Esophagus mucosa (tissue), 1 donor: Measurements from ENCODE around the gene CFAP97. TPM values are rescaled to one million over a fixed set of nuclear protein-coding genes. Genes with fewer than 3 reads are reported as not detected.
"Not testable (repeated sequence)": the region's sequence is repeated elsewhere in the genome, so short reads cannot be mapped to it uniquely, and the experiment has no call there.

Source experiments
- ATAC-seq: fragments of 200-7000 bp; cut with Tn5 transposase; one replicate; pipeline ENCODE4 v1.9.1; 2020
- total RNA-seq: library from RNA; stranded (reverse); gene quantifications from one replicate; pipeline ENCODE4 v1.2.4, GENCODE V29; 2023
- donor health status: DM: yes; HTN: yes; CAD: no.

Gene CFAP97
- total RNA-seq, 1 donor from 2014 or later = 23.7 TPM

GRCh38 chr4:185221912-185222311 is 18.1 kb upstream of the CFAP97 start:
- no peak for ATAC-seq

DNA sequence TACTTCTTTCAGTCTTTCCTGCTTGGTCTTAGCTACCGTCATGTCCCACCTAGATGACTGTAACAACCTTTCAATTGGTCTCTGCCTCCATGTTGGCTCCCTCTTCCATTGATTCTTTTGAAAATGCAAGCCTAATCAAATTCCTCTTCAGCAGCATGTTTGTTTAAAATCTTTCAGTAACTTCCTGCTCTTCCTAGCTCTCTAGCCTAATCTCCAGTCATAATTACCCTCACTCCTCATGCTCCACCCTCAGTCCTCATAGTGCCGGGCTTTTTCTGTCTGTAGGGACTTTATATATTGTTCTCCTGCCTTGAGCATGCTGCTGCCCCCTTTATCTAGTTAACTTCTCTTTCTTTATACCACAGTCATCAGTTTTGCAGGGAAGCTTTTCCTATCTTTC is 17.7 kb upstream of the CFAP97 start:
- ATAC-seq = no peak

- no peak for ATAC-seq
Measured at GRCh38 chr4:185219551-185220344, 15.9 kb upstream of the CFAP97 start.

DNA sequence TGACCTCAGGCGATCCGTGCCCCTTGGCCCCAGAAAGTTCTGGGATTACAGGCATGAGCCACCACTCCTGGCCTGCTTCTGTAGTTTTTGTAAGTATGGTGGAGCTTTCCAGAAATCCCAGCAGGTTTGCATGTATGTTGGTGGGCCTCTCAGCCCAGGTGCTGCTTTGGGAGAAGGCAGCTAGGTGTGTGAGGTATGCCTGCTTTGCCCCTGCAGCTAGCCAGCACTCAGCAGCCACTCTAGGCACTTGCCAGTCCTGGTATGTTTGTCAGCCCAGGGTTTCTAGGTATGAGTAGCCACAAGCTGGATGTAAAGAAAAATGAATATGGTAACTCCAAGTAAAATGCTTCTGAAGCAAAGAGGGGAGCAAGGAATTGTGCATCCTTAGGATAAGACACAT is 14.5 kb upstream of the CFAP97 start:
- ATAC-seq = no peak

- no peak for ATAC-seq
Measured at GRCh38 chr4:185217408-185217975, 13.7 kb upstream of the CFAP97 start.

DNA sequence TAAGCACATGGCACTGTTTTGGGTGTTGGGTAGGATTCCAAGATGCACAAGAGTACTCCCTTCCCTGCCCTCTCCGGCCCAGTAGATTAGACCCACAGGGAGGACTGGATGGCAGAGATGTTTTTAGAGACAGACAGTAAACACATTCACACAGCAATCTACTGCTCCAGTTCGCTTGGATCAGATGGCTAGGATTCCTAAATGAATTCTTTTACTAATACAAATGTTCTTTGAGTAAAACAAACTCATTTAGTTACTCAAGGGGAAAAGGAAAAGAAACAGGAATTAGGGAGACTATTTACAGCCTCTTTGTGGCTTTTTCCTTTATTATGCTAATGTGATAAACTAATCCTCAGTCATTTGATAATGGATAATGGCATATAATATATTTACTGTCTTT is 11.5 kb upstream of the CFAP97 start:
- no peak for ATAC-seq

DNA sequence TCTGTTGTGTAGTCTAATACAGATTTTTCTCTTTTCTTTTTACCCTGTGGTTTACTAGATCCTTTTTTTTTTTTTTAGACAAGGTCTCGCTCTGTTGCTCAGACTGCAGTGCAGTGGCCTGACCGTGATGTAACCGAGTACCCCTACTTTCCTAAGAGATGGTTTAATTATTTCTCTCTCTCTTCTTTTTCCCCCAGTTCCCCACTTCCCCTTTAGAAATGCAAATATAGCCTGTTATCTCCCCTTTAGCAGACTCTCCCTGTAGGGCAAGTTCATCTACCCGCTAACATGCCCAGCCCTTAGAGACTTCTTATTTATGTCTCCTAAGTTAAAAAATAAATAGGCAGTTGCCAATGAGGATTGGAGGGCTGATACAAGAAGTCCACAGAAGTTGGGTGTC is 10.1 kb upstream of the CFAP97 start:
- ATAC-seq = no peak

DNA sequence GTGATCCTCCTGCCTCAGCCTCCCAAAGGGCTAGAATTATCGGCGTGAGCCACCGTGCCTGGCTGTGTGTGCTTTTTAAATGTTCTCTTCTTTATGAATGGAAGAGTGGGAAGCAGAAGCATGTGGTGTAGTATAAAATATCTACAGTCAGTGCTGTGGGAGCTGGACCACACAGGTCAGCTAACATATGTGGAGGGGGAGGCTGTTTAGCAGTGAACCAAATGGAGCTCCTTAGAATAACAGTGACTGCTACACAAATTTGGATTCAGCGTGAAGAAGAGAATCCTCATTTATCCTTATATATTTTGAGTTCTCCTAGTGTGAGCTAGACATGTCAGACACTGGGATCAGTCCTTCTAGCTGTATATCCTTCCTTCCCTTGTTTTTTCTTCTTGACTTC is 8.8 kb upstream of the CFAP97 start:
- no peak for ATAC-seq

DNA sequence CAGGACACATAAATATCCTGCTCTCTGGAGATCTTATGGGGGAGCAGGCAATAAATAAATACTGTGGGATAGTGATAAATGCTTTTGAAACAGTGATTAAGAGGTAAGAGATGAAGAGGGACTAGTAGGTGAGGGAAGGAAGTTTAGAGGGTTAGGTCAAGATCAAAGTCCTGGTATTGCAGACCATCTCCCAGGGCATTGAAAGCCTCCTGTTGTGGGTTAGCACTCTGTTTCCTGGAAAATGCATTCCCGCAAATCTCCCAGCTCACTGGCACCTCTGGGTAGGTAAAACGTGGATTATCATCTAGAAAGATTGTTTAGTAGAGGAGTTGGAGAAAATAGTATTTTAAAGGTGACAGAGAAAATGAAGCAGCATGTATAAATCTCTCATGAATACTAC is 7.8 kb upstream of the CFAP97 start:
- no peak for ATAC-seq

GRCh38 chr4:185211035-185211434 is 7.2 kb upstream of the CFAP97 start:
- ATAC-seq = no peak

- ATAC-seq = peak; percentile 40
Measured at GRCh38 chr4:185210102-185210981, 6.5 kb upstream of the CFAP97 start.

DNA sequence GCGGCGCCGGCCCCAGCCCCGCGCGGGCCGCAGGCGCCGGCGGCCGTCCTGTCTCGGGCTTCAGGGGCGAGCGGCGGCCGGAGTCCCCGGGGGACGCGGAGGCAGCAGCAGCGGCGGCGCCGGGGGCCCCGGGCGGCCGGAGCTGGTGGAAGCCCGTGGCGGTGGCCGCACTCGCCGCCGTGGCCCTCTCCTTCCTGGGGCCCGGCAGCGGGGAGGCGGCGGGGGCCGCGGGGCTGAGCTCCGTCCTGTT is 6.0 kb upstream of the CFAP97 start:
- ATAC-seq = peak; percentile 27

DNA sequence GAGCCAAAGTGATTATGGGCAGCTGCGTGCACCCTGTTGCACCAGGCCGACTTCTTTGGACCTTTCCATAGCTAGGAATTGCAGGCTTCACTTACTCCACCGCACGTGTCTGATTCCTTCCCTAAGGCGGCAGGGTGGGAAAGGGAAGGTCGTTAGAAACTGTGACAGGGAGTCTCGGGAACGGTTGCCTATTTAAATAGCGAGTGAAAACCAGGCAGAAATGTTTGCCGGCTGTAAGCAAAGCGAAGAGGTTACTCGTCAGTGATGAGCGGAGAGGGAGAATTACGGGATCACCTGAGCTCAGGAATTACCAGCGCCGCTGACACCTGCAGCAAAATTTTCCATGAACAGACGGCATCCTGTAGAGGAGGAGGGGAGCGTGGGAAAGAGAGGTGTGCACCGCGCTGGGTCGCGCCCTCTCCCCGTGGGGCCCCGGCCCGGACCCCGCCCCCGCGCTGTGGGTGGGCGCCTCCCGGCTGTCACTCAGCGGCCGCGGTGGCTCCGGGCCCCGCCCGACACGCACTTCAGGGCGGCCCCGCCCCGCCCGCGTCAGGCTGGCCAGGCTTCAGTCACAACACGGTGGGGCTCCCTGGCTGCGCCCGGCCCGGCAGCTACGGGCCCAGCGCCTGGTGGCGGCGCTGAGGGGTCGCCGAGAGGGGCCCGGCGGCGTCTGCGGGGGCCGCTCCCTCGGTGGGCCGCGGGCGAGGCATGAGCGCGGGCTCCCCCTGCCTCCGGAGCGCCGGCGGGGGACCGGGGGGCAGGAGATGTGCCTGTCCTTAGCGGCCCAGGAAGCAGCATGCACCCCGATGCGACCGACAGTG is 5.4 kb upstream of the CFAP97 start, which contains the start of gene SNX25:
Gene SNX25 (plus strand): TSS at position 568 of the 821 bp plus-strand sequence. CDS start 229 bp downstream, at position 797.
- peak; percentile 97 for ATAC-seq

DNA sequence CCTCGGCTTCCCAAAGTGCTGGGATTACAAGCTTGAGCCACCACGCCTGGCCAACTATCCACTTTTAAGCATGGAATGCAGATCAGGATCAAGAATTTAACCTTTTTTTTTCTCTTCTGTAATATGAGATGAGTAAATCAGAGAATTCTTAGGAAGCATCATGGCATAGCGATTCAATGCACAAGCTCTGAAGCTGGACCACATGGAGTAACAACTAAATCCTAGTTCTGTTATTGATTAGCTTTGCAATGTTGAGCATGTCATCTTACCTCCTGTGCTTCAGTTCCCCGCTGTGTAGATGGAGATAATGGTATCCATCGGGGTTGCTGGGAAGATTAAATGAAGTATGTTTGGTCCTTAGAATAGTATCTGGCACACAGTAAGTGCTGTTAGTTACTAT is 3.7 kb upstream of the CFAP97 start:
- ATAC-seq = no peak

DNA sequence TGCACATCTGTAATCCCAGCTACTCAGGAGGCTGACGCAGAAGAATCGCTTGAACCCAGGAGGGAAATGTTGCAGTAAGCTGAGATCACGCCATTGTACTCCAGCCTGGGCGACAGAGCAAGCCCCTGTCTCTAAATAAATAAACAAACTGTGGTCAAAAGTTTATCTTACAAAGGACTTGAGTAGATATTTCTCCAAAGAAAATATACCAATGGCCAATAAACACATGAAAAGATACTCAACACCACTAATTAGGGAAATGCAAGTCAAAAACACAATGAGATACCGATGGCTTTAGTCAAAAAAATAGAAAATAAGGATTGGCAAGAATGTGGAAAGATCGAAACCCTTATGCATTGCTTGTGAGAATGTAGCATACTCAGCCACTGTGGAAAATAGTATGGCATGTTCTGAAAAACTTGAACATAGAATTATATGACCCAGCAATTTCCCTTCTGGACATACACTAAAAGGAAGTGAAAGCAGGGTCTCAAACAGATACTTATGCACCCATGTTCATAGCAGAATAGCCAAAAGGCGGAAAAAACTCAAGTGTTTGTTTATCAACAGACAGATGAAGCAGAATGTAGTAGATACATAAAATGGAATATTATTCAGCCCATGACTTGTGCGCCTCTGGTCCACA is 2.0 kb upstream of the CFAP97 start:
- no peak for ATAC-seq

DNA sequence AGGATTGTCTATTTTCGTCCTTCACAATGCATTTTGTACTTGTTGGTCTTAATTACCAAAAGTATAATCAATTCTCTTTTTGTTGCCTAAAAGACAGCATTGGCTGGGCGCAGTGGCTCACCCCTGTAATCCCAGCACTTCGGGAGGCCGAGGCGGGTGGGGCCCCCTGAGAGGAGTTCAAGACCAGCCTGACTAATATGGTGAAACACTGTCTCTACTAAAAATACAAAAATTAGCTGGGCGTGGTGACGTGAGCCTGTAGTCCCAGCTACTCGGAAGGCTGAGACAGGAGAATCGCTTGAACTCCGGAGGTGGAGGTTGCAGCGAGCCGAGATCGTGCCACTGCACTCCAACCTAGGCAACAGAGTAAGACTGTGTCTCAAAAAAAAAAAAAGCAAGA is 1.3 kb upstream of the CFAP97 start:
- ATAC-seq = not testable (repeated sequence)

- no peak for ATAC-seq
Measured at GRCh38 chr4:185204238-185204910, 574 bp upstream of the CFAP97 start.

DNA sequence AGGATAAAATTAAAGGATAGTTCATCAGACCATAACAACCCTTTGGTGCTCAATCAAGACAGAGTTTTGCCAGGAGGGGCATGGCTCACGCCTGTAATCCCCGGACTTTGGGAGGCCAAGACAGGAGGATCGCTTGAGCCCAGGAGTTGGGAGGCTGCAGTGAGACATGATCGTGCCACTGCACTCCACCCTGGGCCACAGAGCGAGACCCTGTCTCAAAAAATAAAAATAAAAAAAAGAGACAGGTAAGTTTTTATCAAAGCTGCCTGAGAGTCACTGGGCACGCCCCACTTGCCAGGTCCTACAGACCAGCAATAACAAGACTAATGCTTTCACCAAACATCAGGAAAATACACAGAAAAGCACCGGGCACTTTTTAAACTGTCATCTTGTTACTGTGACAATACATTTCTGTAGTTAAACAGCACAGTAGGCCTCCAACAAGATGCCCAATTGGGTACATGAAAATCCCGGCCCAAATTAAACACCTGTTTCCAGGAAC is 765 bp downstream of the CFAP97 start:
- no peak for ATAC-seq

DNA sequence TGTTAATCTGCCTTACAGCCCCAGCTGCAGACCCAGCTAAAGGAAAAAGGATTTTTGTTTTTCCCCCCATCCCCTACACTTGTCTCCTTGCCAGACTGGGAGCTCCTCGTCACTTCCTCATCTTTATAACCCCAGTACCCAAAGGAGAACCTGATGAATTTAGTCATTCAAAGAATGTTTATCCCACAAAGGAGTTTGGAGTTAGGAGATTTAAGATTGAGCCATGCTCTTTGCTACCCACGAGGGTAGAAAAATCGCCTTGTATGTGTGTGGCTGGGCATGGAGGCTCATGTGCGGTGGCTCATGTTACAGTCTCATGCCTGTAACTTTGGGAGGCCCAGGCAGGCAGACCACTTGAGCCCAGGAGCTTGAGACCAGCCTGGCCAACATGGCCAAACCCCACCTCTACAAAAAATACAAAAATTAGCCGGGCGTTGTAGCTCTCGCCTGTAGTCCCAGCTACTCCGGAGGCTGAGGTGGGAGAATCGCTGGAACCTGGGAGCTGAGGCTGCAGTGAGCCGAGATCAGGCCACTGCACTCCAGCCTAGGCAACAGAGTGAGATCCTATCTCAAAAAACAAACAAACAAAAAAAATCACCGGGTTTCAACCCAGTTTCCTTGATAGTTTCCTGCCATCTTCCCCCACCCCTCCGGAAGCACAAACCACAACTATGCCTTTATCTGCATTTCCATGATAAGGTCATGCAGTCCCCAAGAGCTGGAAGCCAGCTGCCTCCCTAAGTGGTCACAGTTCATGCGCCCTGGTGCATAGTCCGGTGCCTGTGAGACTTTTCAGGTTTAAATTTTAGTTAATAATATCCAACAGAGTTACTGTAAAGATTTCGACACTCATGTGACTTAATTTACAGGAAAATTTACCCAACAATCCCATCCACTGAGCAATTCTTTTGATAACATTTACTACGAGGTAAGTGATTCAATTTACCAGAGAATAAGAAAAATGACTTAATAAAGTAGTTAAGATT is 1.5 kb downstream of the CFAP97 start:
- ATAC-seq = no peak

DNA sequence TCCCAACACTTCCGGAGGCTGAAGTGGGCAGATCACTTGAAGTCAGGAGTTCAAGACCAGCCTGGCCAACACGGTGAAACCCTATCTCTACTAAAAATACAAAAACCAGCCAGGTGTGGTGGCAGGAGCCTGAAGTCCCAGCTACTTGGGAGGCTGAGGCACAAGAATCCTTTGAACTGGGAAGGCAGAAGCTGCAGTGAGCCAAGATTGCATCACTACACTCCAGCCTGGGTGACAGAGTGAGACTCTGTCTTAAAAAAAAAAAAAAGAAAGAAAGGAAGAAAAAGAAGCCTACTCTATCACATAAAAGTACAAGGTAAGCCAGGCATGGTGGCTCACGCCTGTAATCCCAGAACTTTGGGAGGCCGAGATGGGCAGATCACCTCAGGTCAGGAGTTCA is 5.6 kb downstream of the CFAP97 start:
- ATAC-seq = not testable (repeated sequence)
